GM11168 (cell line): ENCODE results near the gene ZNF175.

Experiments used
- in situ Hi-C: fragments of 300-500 bp; cut with MboI; formaldehyde crosslinking; loops from one replicate; pipeline ENCODE4 v1.12.0; 2022; ENCODE audit warnings: low sequenced_read_pairs; ENCODE audit not compliant: unreplicated experiment

Gene ZNF175

GRCh38 chr19:51570962-51571575 is at the start of gene ZNF175:
Gene ZNF175, plus strand, starts transcription at chr19:51571283. Its CDS starts 2,047 bp downstream, at chr19:51573330.
- in situ Hi-C loops = no loop called here

GRCh38 chr19:51521357-51521756 is 49.7 kb upstream of the ZNF175 start:
- in situ Hi-C loops = no loop called here

- in situ Hi-C loops = no loop called here
Observed at GRCh38 chr19:51521781-51522180, 49.3 kb upstream of the ZNF175 start.

- in situ Hi-C loops = no loop called here
Observed at GRCh38 chr19:51524666-51525264, 46.3 kb upstream of the ZNF175 start.

- in situ Hi-C loops = no loop called here
Observed at GRCh38 chr19:51525651-51526050, 45.4 kb upstream of the ZNF175 start.

GRCh38 chr19:51529301-51529700 is 41.8 kb upstream of the ZNF175 start:
- in situ Hi-C loops = no loop called here

- in situ Hi-C loops = no loop called here
Observed at GRCh38 chr19:51530616-51531015, 40.5 kb upstream of the ZNF175 start.

GRCh38 chr19:51531349-51532315 is 39.5 kb upstream of the ZNF175 start, which contains the start of gene SIGLEC6:
Gene SIGLEC6, minus strand, starts transcription at chr19:51531670. Its CDS starts 22 bp downstream, at chr19:51531648.
- in situ Hi-C loops = no loop called here

- in situ Hi-C loops = no loop called here
Observed at GRCh38 chr19:51535535-51535934, 35.5 kb upstream of the ZNF175 start.

- in situ Hi-C loops = no loop called here
Observed at GRCh38 chr19:51539821-51540366, 31.2 kb upstream of the ZNF175 start.

- in situ Hi-C loops = no loop called here
Observed at GRCh38 chr19:51541458-51542357, 29.4 kb upstream of the ZNF175 start.

GRCh38 chr19:51542699-51543098 is 28.4 kb upstream of the ZNF175 start:
- in situ Hi-C loops = no loop called here

- in situ Hi-C loops = no loop called here
Observed at GRCh38 chr19:51544038-51544437, 27.0 kb upstream of the ZNF175 start.

GRCh38 chr19:51546107-51546649 is 24.9 kb upstream of the ZNF175 start:
- in situ Hi-C loops = no loop called here

GRCh38 chr19:51546650-51547396 is 24.3 kb upstream of the ZNF175 start:
- in situ Hi-C loops = no loop called here

GRCh38 chr19:51547397-51548212 is 23.5 kb upstream of the ZNF175 start:
- in situ Hi-C loops = no loop called here

GRCh38 chr19:51548213-51548651 is 22.9 kb upstream of the ZNF175 start:
- in situ Hi-C loops = no loop called here

- in situ Hi-C loops = no loop called here
Observed at GRCh38 chr19:51548891-51549305, 22.2 kb upstream of the ZNF175 start.
